ENCODE measurements around the gene SPRN.

The SPRN gene

GRCh38 chr10:133421336-133422222, 2.8 kb downstream of the SPRN start:
- Histone ChIP-seq H3K36me3 (peaks cover 4% of the 10 kb centered on the region), H3K27me3 (ENCODE audit: insufficient read depth, low read depth, severe bottlenecking) (no peaks in the 10 kb centered on the region), H3K4me3 (ENCODE audit: low read depth, low read length) (no peak overlapping the region), H3K9me3 (ENCODE audit: severe bottlenecking) (no peaks in the 10 kb centered on the region), H3K27ac (no peak overlapping the region)
- TF ChIP-seq CTCF (IDR thresholded peaks at IDR 0.05; ENCODE audit: low read depth, low read length) = no peak
- no peak for DNase-seq

GRCh38 chr10:133420579-133420978, 3.8 kb downstream of the SPRN start:
- Histone ChIP-seq H3K27ac (no peak overlapping the region), H3K4me3 (ENCODE audit: low read depth, low read length) (no peak overlapping the region), H3K9me3 (ENCODE audit: severe bottlenecking) (no peaks in the 10 kb centered on the region), H3K27me3 (ENCODE audit: insufficient read depth, low read depth, severe bottlenecking) (no peaks in the 10 kb centered on the region), H3K36me3 (peaks cover 9% of the 10 kb centered on the region)
- no peak for DNase-seq
- no peak for TF ChIP-seq CTCF (IDR thresholded peaks at IDR 0.05; ENCODE audit: low read depth, low read length)

- H3K27me3 ChIP-seq (ENCODE audit: insufficient read depth, low read depth, severe bottlenecking) = no peaks in the 10 kb centered on the region
- peaks cover 4% of the 10 kb centered on the region for H3K9me3 ChIP-seq (ENCODE audit: severe bottlenecking)
- DNase-seq = no peak
- TF ChIP-seq CTCF (IDR thresholded peaks at IDR 0.05; ENCODE audit: low read depth, low read length) = no peak
- no peak overlapping the region for H3K4me3 ChIP-seq (ENCODE audit: low read depth, low read length)
- H3K27ac ChIP-seq = no peak overlapping the region
- peaks cover 15% of the 10 kb centered on the region for H3K36me3 ChIP-seq
Observed at GRCh38 chr10:133420028-133420427, 4.4 kb downstream of the SPRN start.

GRCh38 chr10:133419211-133419950, 5.0 kb downstream of the SPRN start:
- Histone ChIP-seq H3K4me3 (ENCODE audit: low read depth, low read length) (no peak overlapping the region), H3K27me3 (ENCODE audit: insufficient read depth, low read depth, severe bottlenecking) (no peaks in the 10 kb centered on the region), H3K36me3 (peaks cover 17% of the 10 kb centered on the region), H3K27ac (no peak overlapping the region), H3K9me3 (ENCODE audit: severe bottlenecking) (peaks cover 7% of the 10 kb centered on the region)
- no peak for DNase-seq
- TF ChIP-seq CTCF (IDR thresholded peaks at IDR 0.05; ENCODE audit: low read depth, low read length) = no peak

- Histone ChIP-seq H3K27me3 (ENCODE audit: insufficient read depth, low read depth, severe bottlenecking) (no peaks in the 10 kb centered on the region), H3K36me3 (peaks cover 17% of the 10 kb centered on the region), H3K9me3 (ENCODE audit: severe bottlenecking) (peaks cover 7% of the 10 kb centered on the region), H3K4me3 (ENCODE audit: low read depth, low read length) (no peak overlapping the region), H3K27ac (no peak overlapping the region)
- DNase-seq = no peak
- TF ChIP-seq CTCF (IDR thresholded peaks at IDR 0.05; ENCODE audit: low read depth, low read length) = no peak
Observed at GRCh38 chr10:133418289-133418993, 6.0 kb downstream of the SPRN start.
